H7 (cell line): ENCODE measurements around the gene LAMB4. TPM values are rescaled to one million over a fixed set of nuclear protein-coding genes. Genes with fewer than 3 reads are reported as not detected.

Experiments
- DNase-seq: peaks from one replicate; pipeline ENCODE4 v3.0.0; 2012
- H3K27me3 ChIP-seq: 2 replicates; pipeline ENCODE4 v1.6.0; 2011; ENCODE audit warnings: mild to moderate bottlenecking, low read length; ENCODE audit not compliant: control insufficient read depth, insufficient read depth
- H3K36me3 ChIP-seq: replicated peaks from 2 replicates; pipeline ENCODE4 v1.5.1; 2011; ENCODE audit warnings: low read length; ENCODE audit not compliant: control insufficient read depth, insufficient read depth
- H3K4me3 ChIP-seq: 2 replicates; pipeline ENCODE4 v1.5.1; 2011; ENCODE audit warnings: low read depth, mild to moderate bottlenecking, control low read depth, low read length, moderate library complexity; ENCODE audit not compliant: insufficient read depth
- total RNA-seq: library from RNA; depleted of rRNA; stranded (reverse); fragments of >200 nt; shearing (Covaris generic); gene quantifications from 2 replicates; pipeline ENCODE4 v1.2.3, GENCODE V29; 2014

LAMB4 gene
- total RNA-seq, 1 experiment from 2014 or later: not detected

DNA sequence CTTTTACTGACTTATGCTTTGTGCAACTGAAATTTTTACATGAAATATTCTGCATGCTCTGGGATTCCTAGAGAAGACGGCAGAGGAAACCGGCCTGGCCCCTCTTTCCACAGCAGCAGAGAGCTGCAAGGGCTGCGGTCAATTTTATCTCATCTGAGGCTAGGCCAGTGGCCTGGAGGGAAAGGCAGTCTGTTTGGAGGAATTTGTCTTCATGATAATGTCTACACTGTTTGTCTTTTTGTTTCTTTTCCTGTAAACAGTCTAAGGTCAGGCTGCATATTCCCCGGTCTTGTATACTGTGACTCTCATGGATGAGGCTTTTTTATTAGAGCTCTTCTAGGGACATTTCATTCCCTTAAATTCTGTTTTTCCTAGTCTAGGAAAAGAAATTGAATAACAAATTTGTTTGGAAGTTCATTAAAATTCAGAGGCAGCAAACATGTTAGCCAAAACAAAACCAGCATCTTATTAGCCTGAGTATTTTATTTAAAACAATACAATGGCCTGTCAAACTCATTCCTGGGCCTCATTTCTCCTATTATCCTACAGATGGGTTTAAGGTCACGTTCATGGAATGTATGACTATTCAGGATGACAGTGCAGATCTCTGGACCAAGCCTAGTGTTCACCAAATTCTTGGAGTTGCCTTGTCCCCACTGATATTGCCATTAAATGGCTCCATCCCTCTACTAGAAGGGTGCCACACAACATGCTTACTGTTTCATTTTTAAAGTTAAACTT, 26.4 kb downstream of the LAMB4 start:
- Histone ChIP-seq H3K36me3 (no peaks in the 10 kb centered on the region), H3K4me3 (no peak overlapping the region), H3K27me3 (no peaks in the 10 kb centered on the region)
- no peak for DNase-seq

- Histone ChIP-seq H3K36me3 (no peaks in the 10 kb centered on the region), H3K27me3 (no peaks in the 10 kb centered on the region), H3K4me3 (no peak overlapping the region)
- no peak for DNase-seq
Observed at GRCh38 chr7:108102671-108103312, 27.4 kb downstream of the LAMB4 start.

DNA sequence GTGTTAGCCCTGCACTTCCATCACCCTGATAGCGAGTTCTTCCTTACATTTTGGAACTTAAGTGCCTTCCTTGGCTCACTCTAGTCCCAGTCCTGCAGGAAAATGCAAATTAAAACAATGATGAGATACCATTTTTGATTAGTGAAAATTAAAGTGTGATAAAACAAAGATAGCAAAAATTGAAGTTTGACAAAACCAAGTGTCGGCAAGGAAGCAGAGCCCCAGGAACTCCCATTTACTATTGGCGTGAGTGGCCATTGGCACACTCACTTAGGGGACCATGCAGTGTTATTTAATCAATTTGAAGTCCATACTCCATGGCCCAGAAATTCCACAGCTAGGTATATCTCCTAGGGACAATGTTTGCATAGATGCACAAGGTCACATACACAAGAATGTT, 28.4 kb downstream of the LAMB4 start:
- no peak for DNase-seq
- Histone ChIP-seq H3K27me3 (no peaks in the 10 kb centered on the region), H3K4me3 (no peak overlapping the region), H3K36me3 (no peaks in the 10 kb centered on the region)

DNA sequence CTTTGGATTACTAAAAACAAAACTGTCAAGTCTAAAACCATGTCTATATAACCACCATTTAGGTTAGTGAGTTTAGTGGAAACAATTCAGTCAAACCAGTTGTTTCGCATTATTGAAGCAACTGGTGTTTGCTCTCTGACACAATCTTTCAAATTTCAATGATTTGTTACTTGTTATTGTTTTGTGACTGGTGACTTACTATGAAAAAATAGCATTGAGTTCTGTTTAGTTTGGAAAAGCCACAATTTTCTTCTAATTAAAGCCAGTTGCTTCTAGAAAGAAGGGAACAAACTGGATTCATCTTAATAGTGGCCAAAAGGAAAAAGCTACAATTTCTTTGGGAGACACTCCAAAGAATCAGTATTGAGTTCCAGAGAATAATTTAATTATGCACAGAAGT, 30.4 kb downstream of the LAMB4 start:
- no peaks in the 10 kb centered on the region for H3K36me3 ChIP-seq
- H3K27me3 ChIP-seq: no peaks in the 10 kb centered on the region
- no peak for DNase-seq
- no peak overlapping the region for H3K4me3 ChIP-seq

DNA sequence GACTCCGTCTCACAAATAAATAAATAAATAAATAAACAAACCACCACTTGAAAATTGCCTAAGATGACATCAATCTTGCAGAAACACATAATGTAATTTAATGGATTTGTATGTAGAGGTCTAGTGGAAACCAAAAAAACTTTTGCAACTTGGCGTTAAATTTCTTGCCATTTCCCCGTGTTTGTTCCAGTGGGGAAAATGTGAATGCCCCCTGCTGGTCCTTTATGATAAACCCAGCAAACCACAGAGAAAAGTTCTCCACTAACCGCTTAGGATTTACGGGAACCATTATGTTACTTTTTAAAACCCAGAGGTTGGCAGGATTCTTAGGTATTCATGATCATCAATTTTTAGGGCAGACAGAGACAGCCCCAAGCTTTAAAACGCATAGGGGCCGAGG, 32.5 kb downstream of the LAMB4 start:
- Histone ChIP-seq H3K27me3 (no peaks in the 10 kb centered on the region), H3K4me3 (no peak overlapping the region), H3K36me3 (no peaks in the 10 kb centered on the region)
- peak; percentile 30 for DNase-seq

DNA sequence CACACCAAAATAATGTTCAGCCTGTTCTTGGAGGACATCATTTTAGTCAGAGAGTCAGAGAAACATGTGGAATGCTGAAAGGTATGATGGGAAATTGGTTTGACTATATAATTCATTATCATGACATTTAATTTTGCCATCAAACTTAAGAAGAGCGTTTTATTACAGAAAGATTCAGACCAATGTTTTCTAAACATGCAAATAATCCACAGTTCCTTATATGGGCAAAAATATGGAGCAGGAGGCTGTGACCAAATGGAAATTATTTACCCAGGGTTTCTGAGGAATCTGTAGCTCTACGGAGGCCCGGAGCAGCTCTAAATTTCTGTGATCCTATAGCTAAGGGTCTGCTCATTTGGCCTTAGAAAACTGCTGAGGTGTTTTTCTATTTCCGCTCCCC, 33.2 kb downstream of the LAMB4 start:
- no peak for DNase-seq
- Histone ChIP-seq H3K27me3 (no peaks in the 10 kb centered on the region), H3K4me3 (no peak overlapping the region), H3K36me3 (no peaks in the 10 kb centered on the region)

DNA sequence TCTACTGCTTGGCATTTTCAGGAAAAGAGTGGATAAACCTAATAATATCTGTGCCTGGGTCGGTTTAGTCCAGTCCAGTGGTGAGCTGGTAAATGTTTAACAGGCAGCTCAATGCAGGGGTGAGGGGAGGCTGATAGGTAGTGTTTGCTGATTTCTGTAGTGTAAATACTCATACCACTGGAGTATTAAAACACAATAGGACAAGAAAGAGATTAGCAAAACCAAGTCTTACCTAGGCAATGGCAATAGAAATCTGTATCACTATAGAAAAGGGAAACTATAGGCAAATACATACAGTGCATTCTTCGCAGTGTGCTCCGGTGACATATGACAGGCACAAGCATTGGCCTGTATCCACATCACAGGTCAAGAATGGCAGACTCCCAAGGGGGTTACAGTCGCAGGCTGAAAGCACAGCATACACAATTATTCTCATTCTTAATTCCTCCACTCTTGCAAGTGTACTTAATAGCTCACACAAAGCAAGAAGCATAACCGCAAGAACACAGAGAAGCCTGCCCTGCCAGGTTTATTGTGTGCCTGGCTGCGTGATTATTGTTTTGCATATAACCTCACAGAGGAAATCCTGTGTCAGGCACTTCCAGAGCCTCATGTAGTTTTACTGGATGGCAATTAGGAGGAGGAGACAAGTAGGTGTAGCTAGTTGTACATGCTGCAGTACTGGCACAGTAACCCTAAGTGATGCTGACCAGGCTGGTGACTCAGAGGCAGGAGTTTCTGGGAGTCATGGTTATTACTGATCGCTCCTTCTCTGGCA, 35.0 kb downstream of the LAMB4 start:
- no peaks in the 10 kb centered on the region for H3K36me3 ChIP-seq
- DNase-seq: no peak
- H3K4me3 ChIP-seq: no peak overlapping the region

DNA sequence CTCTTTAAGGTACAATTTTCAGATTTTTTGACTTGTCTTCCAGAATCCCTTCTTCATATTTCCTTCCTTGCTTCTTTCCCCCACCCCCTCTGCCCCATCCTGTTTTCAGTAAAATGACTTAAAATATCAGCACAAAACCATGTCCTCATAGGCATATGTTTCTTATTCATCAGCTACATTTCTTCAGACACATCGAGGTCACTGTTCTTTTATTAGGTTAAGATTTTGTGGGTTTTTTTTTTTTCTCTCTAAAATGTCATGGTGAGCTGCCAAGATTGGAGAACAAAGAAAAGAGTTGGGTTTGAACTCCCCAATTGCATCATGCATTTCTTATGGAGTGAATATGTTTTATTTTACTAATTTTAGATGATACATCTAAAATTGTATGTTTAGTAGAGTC, 35.8 kb downstream of the LAMB4 start:
- Histone ChIP-seq H3K36me3 (no peaks in the 10 kb centered on the region), H3K27me3 (no peaks in the 10 kb centered on the region), H3K4me3 (no peak overlapping the region)
- no peak for DNase-seq

More for the DNA sequence above, 35.0 kb downstream of the LAMB4 start:
- no peaks in the 10 kb centered on the region for H3K27me3 ChIP-seq

- DNase-seq: no peak
- Histone ChIP-seq H3K36me3 (no peaks in the 10 kb centered on the region), H3K4me3 (no peak overlapping the region), H3K27me3 (no peaks in the 10 kb centered on the region)
Observed at GRCh38 chr7:108093851-108094331, 36.3 kb downstream of the LAMB4 start.

DNA sequence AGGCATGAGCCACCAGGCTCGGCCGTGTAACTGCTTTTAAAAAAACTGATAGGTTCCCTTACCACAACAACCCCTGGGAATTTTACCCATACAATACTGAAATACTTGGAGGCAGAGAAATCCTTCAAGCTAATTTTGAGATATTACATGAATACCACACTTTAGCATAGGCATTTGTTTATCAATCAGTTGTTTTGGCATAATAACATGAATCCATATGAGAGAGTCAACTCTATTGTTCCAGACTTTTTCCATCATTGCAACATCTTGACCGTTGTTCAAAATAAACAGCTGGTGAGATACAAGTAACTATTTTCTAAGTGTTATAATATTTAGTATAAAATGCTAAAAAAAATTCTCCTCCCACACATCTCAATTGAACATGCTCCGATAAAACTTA, 36.8 kb downstream of the LAMB4 start:
- H3K36me3 ChIP-seq: no peaks in the 10 kb centered on the region
- no peaks in the 10 kb centered on the region for H3K27me3 ChIP-seq
- H3K4me3 ChIP-seq: no peak overlapping the region
- DNase-seq: no peak

GRCh38 chr7:108091461-108091831, 38.7 kb downstream of the LAMB4 start:
- Histone ChIP-seq H3K4me3 (no peak overlapping the region), H3K36me3 (no peaks in the 10 kb centered on the region), H3K27me3 (no peaks in the 10 kb centered on the region)
- DNase-seq: no peak

DNA sequence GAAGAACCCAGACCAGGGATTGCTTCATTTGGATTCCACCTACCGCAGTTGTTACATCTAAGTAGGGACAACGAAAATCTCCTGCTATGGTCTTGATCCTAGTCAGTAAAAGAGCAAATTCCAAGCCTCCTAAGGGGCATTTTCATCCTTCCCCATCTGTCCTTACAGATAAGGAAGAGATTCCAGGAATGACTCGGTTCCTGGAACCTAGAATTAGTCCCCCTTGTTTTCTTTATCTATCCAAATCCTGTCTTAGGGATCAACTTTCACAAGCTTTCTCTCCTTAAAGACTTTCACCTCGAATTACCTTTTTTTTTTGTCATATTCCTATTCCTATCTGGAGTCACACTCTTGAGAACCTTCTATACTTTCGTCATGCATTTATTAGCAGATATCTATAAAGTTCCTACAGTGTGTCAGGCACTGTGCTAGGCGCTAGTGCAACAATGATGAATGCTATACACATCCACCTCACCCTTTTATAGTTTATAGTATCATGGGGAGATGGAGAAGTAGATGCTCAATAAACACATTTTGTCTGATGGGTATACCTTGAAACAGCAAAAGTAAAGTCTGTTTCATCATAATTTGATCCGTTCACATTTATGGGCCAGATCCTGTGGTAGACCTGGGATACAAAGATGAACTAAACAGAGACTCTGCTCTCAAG, 39.2 kb downstream of the LAMB4 start:
- Histone ChIP-seq H3K4me3 (no peak overlapping the region), H3K27me3 (no peaks in the 10 kb centered on the region), H3K36me3 (no peaks in the 10 kb centered on the region)
- no peak for DNase-seq

DNA sequence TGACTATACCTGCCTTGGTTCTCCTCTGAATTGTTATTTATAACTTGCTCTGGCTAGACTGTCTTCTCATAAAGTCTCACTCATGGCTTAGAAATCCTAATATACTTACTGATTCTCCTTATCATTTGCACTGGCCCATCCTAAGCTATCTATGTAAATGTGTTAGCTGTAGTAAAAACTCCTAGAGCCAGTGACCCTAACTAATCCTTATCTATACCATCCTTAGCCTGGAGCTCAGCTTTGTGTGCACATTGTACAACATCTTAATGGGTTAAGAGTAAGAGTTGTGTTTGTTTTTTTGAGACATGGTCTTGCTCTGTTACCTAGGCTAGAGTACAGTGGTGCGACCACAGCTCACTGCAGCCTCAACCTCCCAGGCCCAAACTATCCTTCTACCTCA, 40.8 kb downstream of the LAMB4 start:
- Histone ChIP-seq H3K36me3 (no peaks in the 10 kb centered on the region), H3K27me3 (no peaks in the 10 kb centered on the region), H3K4me3 (no peak overlapping the region)
- DNase-seq: no peak

DNA sequence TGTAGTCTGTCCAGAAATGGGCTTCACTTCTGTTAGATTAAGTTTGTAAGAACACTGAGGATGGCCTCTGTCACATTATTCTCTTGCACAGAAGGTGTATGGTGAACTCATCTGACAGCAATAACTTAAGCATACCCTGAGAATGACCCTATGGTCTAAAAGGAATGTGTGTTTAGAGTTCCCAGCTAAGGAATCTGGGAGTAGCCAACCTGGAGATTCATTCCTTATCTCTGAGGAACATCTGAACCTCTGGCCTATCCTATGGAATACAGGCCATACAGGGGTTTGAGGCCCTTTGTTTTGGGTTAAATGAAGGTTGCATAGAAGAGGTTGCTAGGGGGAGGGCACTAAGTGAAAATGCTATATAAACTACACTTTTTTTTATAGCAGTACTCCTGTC, 41.4 kb downstream of the LAMB4 start:
- Histone ChIP-seq H3K4me3 (no peak overlapping the region), H3K27me3 (no peaks in the 10 kb centered on the region), H3K36me3 (no peaks in the 10 kb centered on the region)
- DNase-seq: no peak
